ENCODE data around the gene PLD6.
"Not testable (repeated sequence)": the region's sequence is repeated elsewhere in the genome, so short reads cannot be mapped to it uniquely, and the experiment has no call there.

Gene PLD6

DNA sequence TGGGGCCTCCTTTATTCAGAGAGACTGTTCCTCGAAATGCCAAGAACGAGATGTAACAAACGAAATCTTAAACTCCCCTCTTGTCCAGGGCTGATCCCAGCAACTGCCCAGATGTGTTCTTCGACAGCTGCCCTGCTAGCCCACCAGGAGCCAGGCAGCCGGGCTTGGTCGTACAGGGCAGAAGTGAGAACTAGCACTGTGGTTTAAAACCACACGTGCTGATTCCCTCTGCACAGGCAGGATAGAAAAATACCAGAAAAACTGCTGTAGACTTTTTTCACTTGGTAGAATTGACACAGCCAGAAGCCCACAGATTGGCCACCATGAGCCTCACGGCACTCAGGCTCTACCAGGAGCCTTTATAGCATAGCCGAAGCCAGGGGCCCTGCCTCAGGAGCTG is 33.1 kb downstream of the PLD6 start:
- DNase-seq, result no peak

DNA sequence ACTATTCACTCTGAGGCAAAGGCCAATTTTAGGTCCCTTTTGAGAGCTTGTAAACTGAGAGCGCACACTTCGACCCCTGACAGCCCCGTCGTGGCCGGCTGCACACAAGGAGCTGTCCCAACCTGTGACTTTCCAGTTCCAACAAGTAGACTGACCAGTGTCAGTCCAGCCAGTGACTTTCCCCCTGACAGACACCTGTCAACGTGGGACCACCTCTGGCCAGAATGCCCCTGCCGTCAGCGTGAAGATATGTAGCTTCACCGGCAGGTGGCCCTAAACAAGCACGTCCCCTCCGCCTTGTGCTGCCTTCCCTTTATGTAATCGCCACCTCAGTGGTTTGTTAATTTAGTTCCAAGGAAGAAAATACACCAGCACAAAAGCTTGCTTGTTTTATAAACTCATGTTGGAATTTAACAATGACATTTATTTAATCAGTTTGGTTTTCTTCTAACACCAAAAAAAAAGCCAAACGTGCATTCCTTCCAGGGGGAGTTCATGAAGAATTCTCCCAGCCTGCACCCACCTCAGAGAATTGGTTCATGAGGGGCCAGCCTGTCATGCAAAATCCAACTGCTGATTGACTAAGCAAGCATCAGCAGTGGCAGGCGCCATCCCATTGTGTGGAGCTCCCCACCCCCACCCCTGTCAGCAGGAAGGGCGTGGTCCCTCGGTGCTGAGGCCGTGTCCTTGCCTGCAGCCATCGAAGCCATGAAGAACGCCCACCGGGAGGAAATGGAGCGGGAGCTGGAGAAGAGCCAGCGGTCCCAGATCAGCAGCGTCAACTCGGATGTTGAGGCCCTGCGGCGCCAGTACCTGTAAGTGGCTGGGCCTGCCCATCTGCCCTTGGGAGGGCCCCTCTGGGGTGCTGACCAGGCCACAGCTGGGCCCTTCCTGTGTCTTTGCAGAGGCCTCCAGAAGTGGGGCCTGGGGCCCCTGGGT is 33.9 kb downstream of the PLD6 start:
- no peak for DNase-seq

DNA sequence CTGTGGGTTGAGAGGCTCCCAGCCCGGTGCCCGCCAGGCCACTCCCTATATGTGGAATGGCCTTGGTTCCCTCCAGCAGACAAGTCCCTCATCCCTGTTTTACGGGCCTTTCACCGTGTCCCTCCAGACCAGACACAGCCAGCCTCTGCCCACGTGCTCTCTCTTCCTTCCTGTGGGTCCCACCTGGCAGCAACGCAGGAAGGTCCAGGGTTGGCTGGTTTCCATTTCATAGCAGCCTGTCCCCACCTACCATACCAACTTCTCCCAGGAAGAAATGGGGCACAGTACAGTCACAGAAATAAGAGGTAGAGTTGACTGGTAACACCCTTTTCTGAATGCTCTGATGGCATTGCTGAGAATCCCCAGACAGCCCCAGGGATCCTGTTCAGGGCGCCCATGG is 34.9 kb downstream of the PLD6 start:
- no peak for DNase-seq

DNA sequence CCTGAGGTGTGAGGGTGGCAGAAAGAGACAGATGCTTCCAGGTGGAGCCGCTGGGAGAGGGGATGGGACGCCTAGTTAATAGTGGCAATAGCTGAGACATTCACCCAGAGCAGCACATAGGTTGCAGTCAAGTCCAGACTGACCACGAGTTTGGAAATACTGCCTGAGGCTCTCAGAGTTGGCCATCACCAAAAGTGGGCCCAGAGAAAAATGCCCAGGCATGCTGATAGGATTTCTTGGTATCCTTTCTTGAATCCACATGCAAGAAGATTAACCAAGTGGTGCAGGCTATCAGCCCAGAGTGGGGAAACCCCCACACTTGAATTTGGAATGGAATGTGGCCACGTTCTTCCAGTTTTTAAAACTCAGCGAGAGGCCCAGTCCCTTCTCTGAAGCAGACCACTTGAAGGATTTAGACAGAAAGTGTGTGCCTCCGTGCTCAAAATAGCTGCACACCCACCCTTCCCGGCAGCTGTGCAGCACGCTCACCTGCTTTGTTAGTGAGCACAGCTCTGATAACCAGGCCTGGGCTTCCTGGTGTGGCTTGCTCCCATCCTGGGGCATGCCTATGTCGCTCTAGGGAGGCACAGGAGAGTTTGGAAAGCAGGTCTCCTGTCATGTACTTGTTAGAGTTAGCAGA is 35.7 kb downstream of the PLD6 start:
- DNase-seq, result no peak

DNA sequence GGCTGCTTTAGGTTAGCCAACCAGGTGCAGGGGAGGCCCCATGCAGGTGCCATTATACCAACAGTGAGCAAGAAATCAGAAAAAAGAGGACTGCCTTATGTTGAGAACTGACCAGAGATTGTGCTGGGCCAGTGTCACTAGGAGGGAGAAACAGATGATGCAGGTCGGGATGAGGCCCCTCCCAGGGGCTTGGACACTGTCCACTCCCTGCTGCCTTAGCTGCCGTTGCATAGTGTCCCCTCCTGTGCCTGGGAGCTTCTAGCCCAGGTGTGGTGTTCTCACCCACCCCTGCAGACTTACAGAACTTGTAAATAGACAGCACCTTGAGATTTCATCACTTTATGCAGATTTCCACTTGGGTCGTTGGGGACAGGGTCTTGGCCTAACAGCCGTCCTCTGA is 36.7 kb downstream of the PLD6 start:
- no peak for DNase-seq

DNA sequence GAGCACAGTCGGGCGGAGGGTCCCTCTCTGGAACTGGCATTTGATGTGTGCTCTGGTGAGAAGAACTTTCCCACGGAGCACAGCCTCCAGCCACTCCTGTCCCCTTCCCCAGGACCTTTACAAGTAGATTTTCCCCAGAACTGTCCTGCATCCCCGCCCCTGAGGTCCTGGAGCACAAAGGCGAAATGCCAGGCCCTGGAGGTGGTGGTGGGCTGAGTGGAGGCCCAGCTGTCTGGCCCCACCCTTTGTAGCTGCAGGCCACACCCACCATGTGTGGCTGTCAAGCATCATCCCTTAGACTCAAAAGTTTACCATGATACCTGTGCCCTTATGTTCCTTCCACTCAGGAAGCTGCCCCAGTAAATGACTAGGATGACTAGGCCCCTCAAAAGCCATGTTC is 37.7 kb downstream of the PLD6 start:
- no peak for DNase-seq

DNA sequence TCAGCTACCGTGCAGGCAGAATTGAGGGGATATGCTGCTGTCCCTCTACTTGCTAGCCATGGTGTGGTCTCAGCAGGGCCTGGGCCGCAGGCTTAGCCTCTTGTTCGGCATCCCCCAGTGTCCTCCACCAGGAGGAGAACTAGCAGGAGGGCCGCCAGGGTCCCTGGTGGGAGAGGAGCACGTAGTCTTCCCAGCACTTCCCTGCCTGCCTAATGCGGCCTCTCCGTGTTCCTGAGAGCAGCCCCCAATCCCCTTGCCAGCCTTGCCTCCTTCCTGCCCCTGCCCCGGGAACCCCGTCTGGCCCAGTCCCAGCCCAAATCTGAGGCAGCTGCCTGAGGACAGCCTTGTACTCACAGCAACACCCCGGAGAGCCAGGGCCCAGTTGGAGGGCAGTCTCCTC is 38.1 kb downstream of the PLD6 start:
- DNase-seq, result no peak

DNA sequence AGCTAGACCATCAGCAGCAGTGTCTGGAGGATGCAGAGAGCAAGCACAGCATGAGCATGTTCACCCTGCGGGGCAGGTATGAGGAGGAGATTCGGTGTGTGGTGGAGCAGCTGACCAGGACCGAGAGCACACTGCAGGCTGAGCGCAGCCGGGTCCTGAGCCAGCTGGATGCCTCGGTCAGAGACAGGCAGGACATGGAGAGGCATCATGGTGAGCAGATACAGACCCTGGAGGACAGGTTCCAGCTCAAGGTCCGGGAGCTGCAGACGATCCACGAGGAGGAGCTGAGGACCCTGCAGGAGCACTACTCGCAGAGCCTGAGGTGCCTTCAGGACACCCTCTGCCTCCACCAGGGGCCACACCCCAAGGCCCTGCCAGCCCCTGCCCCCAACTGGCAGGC is 38.8 kb downstream of the PLD6 start:
- no peak for DNase-seq

DNA sequence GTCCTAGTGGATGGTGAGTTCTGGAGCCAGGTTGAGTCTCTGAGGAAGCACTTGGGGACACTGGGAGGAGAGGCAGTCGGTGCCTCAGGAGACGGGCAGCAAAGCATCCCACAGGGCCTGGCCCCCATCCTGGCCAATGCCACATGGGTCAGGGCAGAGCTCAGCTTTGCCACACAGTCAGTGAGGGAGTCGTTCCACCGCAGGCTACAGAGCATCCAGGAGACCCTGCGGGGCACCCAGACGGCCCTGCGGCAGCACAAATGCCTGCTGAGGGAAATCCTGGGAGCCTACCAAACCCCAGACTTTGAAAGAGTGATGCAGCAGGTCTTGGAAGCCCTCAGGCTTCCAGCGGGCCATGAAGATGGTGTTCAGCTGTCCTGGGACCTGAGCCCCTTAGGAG is 39.7 kb downstream of the PLD6 start:
- DNase-seq, result no peak

DNA sequence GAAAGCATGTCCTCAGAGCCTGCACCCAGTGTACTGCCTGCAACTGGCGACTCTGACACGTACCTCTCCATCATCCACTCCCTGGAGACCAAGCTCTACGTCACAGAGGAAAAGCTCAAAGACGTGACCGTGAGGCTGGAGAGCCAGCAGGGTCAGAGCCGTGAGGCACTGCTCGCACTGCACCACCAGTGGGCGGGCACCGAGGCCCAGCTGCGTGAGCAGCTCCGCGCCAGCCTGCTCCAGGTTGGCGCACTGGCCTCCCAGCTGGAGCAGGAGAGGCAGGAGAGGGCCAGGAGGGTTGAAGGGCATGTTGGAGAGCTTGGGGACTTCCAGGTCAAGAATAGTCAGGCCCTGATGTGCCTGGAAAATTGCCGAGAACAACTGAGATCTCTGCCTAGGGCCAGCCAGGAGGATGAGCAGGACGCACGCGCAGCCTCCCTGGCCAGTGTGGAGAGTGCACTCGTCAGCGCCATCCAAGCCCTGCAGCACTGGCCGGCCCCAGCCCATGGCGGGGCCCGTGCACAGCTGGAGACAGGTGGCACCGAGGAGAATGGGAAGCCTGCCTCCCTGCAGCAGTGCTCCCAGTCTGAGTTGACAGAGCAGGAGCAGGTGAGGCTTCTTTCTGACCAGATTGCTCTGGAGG is 40.3 kb downstream of the PLD6 start:
- no peak for DNase-seq

DNA sequence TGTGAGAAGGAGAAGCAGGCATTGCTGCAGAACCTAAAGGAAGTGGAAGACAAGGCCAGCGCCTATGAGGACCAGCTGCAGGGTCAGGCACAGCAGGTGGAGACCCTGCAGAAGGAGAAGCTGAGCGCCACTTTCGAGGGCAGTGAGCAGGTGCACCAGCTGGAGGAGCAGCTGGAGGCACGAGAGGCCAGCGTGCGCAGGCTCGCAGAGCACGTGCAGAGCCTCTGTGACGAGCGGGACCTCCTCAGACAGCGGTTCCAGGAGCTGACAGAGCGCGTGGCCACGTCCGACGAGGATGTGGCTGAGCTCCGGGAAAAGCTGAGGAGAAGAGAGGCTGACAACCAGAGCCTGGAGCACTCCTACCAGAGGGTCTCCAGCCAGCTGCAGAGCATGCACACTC is 41.5 kb downstream of the PLD6 start:
- DNase-seq, result no peak

DNA sequence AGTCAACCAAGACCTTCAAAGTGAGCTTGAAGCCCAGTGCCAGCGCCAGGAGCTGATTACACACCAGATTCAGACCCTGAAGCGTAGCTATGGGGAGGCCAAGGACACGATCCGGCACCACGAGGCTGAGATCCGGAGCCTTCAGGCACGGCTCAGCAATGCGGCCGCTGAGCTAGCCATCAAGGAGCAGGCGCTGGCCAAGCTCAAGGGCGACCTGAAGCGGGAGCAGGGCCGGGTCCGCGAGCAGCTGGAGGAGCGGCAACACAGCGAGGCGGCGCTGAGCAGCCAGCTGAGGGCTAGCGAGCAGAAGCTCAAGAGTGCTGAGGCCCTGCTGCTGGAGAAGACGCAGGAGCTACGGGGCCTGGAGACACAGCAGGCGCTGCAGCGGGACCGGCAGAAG is 42.0 kb downstream of the PLD6 start:
- DNase-seq, result no peak

DNA sequence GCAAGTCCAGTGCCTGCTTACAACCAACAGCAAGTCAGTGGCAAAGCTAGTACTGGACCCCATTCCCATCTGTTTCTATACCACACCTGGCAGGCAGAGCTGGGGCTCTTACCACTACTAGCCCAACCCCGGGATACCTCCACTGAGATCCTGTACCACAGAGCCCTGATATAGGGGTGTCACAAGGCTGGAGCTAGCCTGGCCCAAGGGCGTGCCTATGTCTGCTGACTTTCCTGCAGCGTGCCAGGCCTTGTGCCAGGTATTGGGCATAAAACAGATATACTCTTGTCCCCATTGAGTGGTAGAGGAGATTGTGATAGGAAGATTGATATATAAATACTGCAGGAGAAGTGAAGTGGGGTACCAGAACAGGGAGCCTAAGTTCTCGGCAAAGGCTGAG is 44.4 kb downstream of the PLD6 start:
- DNase-seq, result no peak

DNA sequence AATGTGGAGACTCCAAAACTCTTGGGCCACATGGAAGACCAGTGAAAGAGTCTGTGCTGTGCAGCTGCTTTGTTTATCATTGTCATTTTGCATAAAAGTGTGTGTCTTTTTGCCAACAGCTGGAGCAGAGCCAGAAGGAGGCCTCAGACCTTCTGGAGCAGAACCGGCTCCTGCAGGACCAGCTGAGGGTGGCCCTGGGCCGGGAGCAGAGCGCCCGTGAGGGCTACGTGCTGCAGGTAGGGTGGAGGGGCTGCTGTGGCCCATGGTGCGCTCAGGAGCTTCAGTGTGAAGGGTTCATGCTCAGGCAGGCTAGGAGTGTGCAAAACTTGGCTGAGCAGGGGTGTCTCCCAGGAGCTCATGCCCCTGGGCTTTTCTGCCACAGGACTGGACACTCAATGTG is 45.0 kb downstream of the PLD6 start:
- no peak for DNase-seq

DNA sequence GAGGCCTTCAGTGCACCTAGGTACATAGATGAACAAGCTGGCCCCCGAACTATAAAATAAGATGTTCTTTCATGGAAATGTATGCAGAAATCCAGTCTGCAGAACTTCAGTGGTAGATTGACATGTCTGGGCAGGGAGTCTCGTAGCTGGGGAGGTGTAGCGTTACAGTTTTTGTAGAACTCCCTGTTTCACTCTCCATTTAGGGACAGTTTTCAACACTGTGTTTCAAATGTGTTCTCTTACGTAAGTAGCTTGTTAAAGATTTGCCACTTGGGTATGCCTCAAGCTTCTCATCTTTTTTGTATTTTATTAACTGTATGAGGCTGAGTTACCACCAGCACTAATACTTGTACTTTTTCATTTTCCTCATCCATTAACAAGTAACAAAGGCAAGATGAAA is 46.6 kb downstream of the PLD6 start:
- no peak for DNase-seq

DNA sequence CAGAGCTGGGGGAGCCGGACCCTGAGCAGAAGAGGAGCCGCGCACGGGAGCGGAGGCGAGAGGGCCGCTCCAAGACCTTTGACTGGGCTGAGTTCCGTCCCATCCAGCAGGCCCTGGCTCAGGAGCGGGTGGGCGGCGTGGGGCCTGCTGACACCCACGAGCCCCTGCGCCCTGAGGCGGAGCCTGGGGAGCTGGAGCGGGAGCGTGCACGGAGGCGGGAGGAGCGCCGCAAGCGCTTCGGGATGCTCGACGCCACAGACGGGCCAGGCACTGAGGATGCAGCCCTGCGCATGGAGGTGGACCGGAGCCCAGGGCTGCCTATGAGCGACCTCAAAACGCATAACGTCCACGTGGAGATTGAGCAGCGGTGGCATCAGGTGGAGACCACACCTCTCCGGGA is 47.6 kb downstream of the PLD6 start:
- not testable (repeated sequence) for DNase-seq

DNA sequence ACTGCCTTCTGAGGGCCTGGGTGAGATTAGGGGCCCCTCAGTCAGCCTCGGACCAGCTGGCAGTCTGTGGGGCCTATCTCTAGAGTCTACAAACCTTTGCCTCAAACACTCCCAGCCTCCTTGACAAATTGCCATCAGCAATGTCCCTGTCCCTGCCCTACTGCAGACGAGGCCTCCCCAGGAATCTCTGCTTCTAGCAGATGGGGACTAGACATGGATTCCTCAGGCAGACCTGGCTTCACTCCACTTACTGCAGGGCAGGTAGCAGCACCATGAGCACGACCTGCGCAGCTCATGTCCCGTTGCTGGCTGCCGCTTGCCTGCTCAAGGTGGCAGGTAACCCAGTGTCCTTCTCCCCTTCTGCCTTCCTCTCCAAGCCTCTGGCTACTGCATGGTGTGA is 49.1 kb downstream of the PLD6 start:
- DNase-seq, result no peak

DNA sequence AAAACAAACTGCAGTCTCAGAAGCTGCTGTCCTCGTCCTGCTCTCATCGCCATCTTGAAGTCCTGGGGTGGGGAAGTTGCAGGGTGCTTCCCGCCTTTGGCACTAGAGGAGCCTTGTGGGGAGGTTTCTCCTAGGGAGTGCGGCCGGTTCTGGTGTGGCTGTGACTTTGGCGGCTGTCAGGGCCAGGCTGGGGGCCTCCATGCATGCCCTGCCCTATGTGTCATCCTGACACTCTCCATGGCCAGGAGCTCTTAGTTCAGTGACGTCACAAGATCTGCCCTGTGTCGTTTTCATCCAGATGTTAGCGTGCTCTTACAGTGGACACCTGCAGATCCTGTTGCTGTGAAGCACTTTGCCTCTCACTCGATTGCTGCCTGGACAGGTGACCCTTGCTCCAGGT is 49.6 kb downstream of the PLD6 start:
- no peak for DNase-seq

DNA sequence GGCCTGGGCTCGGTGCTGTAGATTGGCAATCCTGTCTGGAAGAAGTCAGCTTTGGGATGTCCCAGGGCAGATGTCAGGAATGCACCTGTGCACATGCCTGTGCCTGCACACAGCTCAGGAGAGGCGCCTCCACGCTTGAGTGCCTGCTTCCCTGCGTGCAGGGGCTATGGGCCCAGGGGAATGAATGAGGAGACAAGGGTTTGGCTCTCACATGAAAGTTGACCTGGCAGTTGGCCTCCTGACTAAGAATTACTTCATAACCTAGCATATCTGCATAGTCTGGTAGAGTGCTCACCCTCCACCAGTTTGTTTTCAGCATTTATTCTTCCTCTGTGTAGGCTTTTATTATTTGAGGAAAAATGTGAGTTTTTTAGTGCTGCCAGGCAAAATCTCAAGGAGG is 50.0 kb downstream of the PLD6 start:
- no peak for DNase-seq

DNA sequence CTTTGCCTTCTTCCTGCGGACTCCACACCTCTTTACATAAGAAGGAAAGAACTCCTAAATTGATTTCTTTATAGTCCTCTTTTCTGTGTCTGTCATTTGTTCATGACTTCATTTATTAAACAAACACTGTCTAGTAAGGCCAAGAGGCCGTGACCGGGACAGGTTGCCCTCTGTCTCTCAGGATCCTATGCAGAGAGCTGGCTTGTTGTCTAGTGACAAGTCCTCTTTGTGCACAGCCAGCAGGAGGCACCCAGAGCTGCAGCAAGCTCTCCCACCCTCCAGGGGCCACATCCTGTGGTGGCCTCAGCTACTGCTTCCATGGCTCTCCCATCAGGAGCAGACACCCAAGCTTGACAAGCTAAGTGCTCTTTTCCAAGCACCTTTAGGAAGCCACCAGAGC is 50.6 kb downstream of the PLD6 start:
- no peak for DNase-seq

DNA sequence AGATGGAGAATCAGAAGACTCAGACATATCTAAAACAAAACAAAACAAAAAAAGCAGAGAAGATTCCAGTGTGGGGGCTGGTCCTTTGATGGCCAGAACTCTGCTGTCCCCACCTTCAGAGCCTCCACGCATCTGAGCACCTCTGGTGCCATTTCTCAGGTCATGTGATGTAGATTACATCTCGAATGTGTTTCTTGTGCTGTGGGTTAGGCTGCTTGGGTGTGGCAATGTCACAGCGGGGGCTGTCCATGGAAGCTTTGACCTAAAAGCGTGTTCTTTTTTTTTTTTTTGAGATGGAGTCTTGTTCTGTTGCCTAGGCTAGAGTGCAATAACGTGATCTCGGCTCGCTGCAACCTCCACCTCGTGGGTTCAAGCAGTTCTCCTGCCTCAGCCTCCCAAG is 51.2 kb downstream of the PLD6 start:
- DNase-seq, result no peak

DNA sequence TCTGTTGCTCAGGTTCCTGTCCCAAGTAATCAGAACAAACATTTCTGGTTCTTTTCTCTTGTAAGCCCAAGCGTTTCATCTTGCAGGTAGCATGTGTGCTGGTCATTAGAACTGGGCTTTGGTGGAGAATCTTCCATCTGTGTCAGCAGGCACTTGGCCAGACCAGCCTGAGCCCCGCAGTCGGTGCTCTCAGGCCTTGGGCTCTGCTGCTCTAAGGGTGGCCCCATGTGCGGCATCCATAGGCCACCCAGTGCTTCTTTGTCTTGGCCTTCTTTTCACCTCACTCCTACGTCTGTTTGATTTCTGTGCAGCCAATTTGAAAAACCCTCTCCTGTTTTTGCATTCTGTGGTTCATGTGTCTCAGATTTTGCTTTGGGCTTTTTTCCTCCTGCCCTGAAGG is 51.6 kb downstream of the PLD6 start:
- no peak for DNase-seq

DNA sequence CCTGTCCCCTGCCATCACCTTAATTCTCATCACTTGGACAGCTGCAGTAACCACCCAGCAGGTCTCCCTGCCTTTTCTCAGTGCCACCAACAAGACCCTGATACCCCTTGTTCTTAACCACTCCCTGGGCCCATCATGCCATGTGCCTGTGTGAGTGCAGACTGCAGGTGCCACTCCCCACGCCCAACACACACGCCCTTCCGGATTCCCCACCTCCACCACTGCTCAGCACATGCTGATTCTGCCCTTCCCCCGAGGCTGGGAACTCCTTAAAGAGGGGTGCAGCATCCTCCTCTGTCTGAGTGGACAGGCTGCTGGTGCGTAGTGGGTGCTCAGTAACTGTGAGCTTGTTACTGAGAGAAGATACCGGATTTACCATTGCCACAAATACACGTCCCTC is 52.4 kb downstream of the PLD6 start:
- DNase-seq, result no peak

DNA sequence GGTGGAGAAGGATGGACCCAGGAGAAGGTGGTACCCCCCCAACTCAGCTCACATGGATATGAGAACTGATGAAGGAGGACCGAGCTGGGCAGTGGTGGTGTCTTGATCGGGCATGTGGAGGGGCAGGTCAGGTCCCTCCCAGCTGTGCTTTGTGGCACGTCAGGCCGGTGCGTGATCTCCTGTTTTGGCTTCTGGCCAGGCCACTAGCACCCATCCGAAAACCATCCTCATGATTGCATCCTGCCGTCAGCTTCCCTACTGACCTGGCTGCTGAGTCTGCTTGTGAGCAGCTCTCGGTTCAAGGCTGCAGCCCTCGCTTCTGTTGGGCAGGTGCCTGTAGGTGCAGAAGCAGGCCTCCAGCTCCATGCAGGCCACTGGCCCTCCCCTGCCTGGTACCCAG is 53.1 kb downstream of the PLD6 start:
- no peak for DNase-seq
